K562 (cell line): ENCODE measurements around the gene TNFAIP6. TPM values are rescaled to one million over a fixed set of nuclear protein-coding genes. Genes with fewer than 3 reads are reported as not detected.

Experiments used
- CBFA2T2 ChIP-seq: fragments of 450-650 bp; conservative IDR thresholded peaks from 2 replicates; pipeline ENCODE4 v1.6.1; 2017; ENCODE audit warnings: mild to moderate bottlenecking
- CBX3 ChIP-seq, 2 experiments: IDR thresholded peaks; 1 replicate in 1 of 2; 2 replicates in 1 of 2; pipeline ENCODE4 v1.6.1; 2012; ENCODE audit warnings: inconsistent platforms in 2 of 2, low read length in 2 of 2, borderline replicate concordance in 1 of 2, control low read depth in 1 of 2
- CSDE1 ChIP-seq, 2 experiments: fragments of 450-650 bp; IDR thresholded peaks; 2 replicates each; pipeline ENCODE4 v1.6.1; 2016; ENCODE audit warnings: mild to moderate bottlenecking in 1 of 2
- E2F5 ChIP-seq: sonication (generic); formaldehyde crosslinking; IDR thresholded peaks from 2 replicates; pipeline ENCODE4 v1.8.0; 2022; ENCODE audit warnings: mild to moderate bottlenecking, missing genetic modification reagents
- ELF4 ChIP-seq: fragments of 450-650 bp; formaldehyde crosslinking; IDR thresholded peaks from 2 replicates; pipeline ENCODE4 v1.4.0; 2022; ENCODE audit warnings: missing genetic modification characterization
- GABPA ChIP-seq: fragments of 200-800 bp; sonication (Bioruptor generic); conservative IDR thresholded peaks from 2 replicates; pipeline ENCODE4 v1.6.1; 2016; ENCODE audit warnings: low read depth, missing genetic modification characterization, missing compliant biosample characterization
- GABPB1 ChIP-seq: sonication (generic); formaldehyde crosslinking; IDR thresholded peaks from 2 replicates; pipeline ENCODE4 v1.8.0; 2022; ENCODE audit warnings: mild to moderate bottlenecking, missing genetic modification reagents
- HDAC8 ChIP-seq: fragments of 450-650 bp; IDR thresholded peaks from 2 replicates; pipeline ENCODE4 v1.6.1; 2016; ENCODE audit warnings: mild to moderate bottlenecking, missing genetic modification characterization, moderate library complexity, missing compliant biosample characterization
- HMG20B ChIP-seq: fragments of 250-450 bp; sonication (Bioruptor Pico); IDR thresholded peaks from 2 replicates; pipeline ENCODE4 v1.5.0; 2021; ENCODE audit warnings: mild to moderate bottlenecking
- HNRNPH1 ChIP-seq: fragments of 200-400 bp; formaldehyde crosslinking; optimal IDR thresholded peaks from 2 replicates; pipeline ENCODE3; 2017; ENCODE audit warnings: low read depth, mild to moderate bottlenecking, low read length, moderate library complexity
- MTF1 ChIP-seq: fragments of 250-450 bp; sonication (Bioruptor Pico); IDR thresholded peaks from 2 replicates; pipeline ENCODE4 v1.9.0; 2021; ENCODE audit warnings: moderate library complexity, mild to moderate bottlenecking, inconsistent platforms, borderline replicate concordance
- NCOR1 ChIP-seq: fragments of 450-650 bp; IDR thresholded peaks from 2 replicates; pipeline ENCODE4 v1.6.1; 2016; ENCODE audit warnings: mild to moderate bottlenecking, moderate library complexity
- NUFIP1 ChIP-seq: fragments of 450-650 bp; IDR thresholded peaks from 2 replicates; pipeline ENCODE4 v1.6.1; 2018; ENCODE audit not compliant: partially characterized antibody
- PCBP1 ChIP-seq: fragments of 200-400 bp; formaldehyde crosslinking; IDR thresholded peaks from 2 replicates; pipeline ENCODE4 v1.6.1; 2018; ENCODE audit warnings: mild to moderate bottlenecking, low read depth, low read length; ENCODE audit not compliant: poor library complexity, severe bottlenecking
- RBFOX2 ChIP-seq: fragments of 200-400 bp; formaldehyde crosslinking; IDR thresholded peaks from 2 replicates; pipeline ENCODE4 v1.6.1; 2017; ENCODE audit warnings: low read depth, mild to moderate bottlenecking, low read length, moderate library complexity
- SPI1 ChIP-seq: IDR thresholded peaks from 2 replicates; pipeline ENCODE4 v1.6.1; 2011; ENCODE audit warnings: low read depth, low read length, control low read depth, borderline replicate concordance
- STAT6 ChIP-seq: sonication (generic); formaldehyde crosslinking; IDR thresholded peaks from 2 replicates; pipeline ENCODE4 v1.8.1; 2023; ENCODE audit warnings: mild to moderate bottlenecking, missing genetic modification reagents
- ZBTB26 ChIP-seq: fragments of 450-650 bp; formaldehyde crosslinking; IDR thresholded peaks from 2 replicates; pipeline ENCODE4 v1.4.0; 2022; ENCODE audit warnings: missing genetic modification characterization
- ZEB2 ChIP-seq: fragments of 450-650 bp; IDR thresholded peaks from 2 replicates; pipeline ENCODE4 v1.6.1; 2016
- ZKSCAN1 ChIP-seq: fragments of 150-350 bp; IDR thresholded peaks from 2 replicates; pipeline ENCODE4 v1.6.1; 2016; ENCODE audit warnings: low read depth, low read length
- ZNF354B ChIP-seq: fragments of 250-450 bp; sonication (Bioruptor Pico); IDR thresholded peaks from 2 replicates; pipeline ENCODE4 v1.4.0; 2020
- ZNF445 ChIP-seq: fragments of 250-450 bp; sonication (Bioruptor Pico); IDR thresholded peaks from 2 replicates; pipeline ENCODE4 v1.4.0; 2020; ENCODE audit warnings: low read depth, mild to moderate bottlenecking, moderate library complexity
- ZNF512 ChIP-seq: IDR thresholded peaks from 2 replicates; pipeline ENCODE4 v1.6.1; 2016; ENCODE audit warnings: missing genetic modification characterization, missing compliant biosample characterization
- ZNF76 ChIP-seq: fragments of 250-450 bp; sonication (Bioruptor Pico); IDR thresholded peaks from 2 replicates; pipeline ENCODE4 v1.4.0; 2020; ENCODE audit warnings: mild to moderate bottlenecking, moderate library complexity, borderline replicate concordance
- polyA plus RNA-seq, 8 experiments: library from polyadenylated mRNA; depleted of rRNA in 4 of 8; stranded (reverse) in 5 of 8; unstranded in 3 of 8; fragments of >200 nt; fragmentation: Nextera tagmentation in 2 of 8; fragmentation: Illumina TruSeq in 1 of 8; extraction: Ambion mirVana in 2 of 8; extraction: Trizol in 1 of 8; gene quantifications; 2 replicates each; pipeline versions ENCODE4 v1.2.1 to v1.2.3, GENCODE V29; 2011 to 2014; ENCODE audit warnings: inconsistent platforms in 1 of 8, missing spikeins in 1 of 8
- total RNA-seq, 7 experiments: library from RNA; depleted of rRNA in 6 of 7; stranded (reverse); fragments of >200 nt in 6 of 7; fragmentation: Illumina TruSeq in 2 of 7; extraction: Trizol in 2 of 7; gene quantifications; 2 replicates each; pipeline versions ENCODE4 v1.2.1 to v1.2.3, GENCODE V29; 2011 to 2021; ENCODE audit warnings: low replicate concordance in 1 of 7

TNFAIP6 gene
- total and polyA plus RNA-seq, 9 of the 15 experiments (the other 6 are each of a cell fraction or from before 2014, with no cell fraction given), result 0.07 to 0.28 (median 0.08) TPM; not detected in 6

GRCh38 chr2:151380580-151381235 lies 23.3 kb downstream of the TNFAIP6 start (continued):
- TF ChIP-seq ZBTB26 (CRISPR knock-in tag) (peak; percentile 98), SPI1 (no peak), GABPB1 (CRISPR knock-in tag) (no peak), STAT6 (CRISPR knock-in tag) (no peak), NCOR1 (0 out of 2 replicates have a peak, but pooled peaks have one; percentile 25), RBFOX2 (no peak), ZEB2 (no peak), ZNF354B (CRISPR knock-in tag) (peak; percentile 97), ELF4 (CRISPR knock-in tag) (peak; percentile 99), PCBP1 (no peak), NUFIP1 (peak; percentile 95), GABPA (tag) (peak; percentile 64), ZNF76 (peak; percentile 97), CSDE1 (IDR thresholded peaks at IDR 0.05) (no peak), MTF1 (CRISPR knock-in tag) (peak; percentile 89; the same call in 1 of the 2 replicates), CBFA2T2 (0 out of 2 replicates have a peak, but pooled peaks have one; percentile 30), CBX3 (IDR thresholded peaks at IDR 0.05; ENCODE audit: borderline replicate concordance in 1 of 2, low read length in 2 of 2) (no peak), HMG20B (CRISPR knock-in tag) (no peak), HNRNPH1 (no peak), ZNF445 (CRISPR knock-in tag) (peak; percentile 98), HDAC8 (tag) (peak; percentile 97), ZKSCAN1 (no peak), ZNF512 (tag) (no peak), E2F5 (CRISPR knock-in tag) (no peak)
